SK-N-MC (cell line): ENCODE measurements around the gene MACIR.

ENCODE experiments used
- DNase-seq: peaks from one replicate; pipeline ENCODE4 v3.0.0-alpha.2; 2011; ENCODE audit warnings: low read depth, low spot score
- H3K27ac ChIP-seq: fragments of 200-600 bp; sonication (generic); 2 replicates; pipeline ENCODE4 v1.5.1; 2016; ENCODE audit warnings: mixed run types
- H3K36me3 ChIP-seq: fragments of 200-600 bp; sonication (generic); 2 replicates; pipeline ENCODE4 v1.6.1; 2017; ENCODE audit warnings: antibody characterized with exemption, low read length, mixed read lengths; ENCODE audit not compliant: insufficient read depth
- H3K4me3 ChIP-seq: fragments of 200-600 bp; sonication (generic); 2 replicates; pipeline ENCODE4 v1.5.1; 2016
- H3K9ac ChIP-seq: fragments of 200-600 bp; sonication (generic); 2 replicates; pipeline ENCODE4 v1.8.0; 2017; ENCODE audit warnings: mixed run types, mixed read lengths; ENCODE audit not compliant: insufficient read length
- H3K9me3 ChIP-seq: fragments of 200-600 bp; sonication (generic); 2 replicates; pipeline ENCODE4 v1.6.1; 2017; ENCODE audit warnings: low read depth, mild to moderate bottlenecking, antibody characterized with exemption, low read length, moderate library complexity, mixed read lengths
- EZH2 ChIP-seq: fragments of 200-600 bp; sonication (generic); IDR thresholded peaks from one replicate; pipeline ENCODE4 v1.6.1; 2017; ENCODE audit warnings: antibody characterized with exemption
- FOXP2 ChIP-seq: optimal IDR thresholded peaks from 2 replicates; pipeline ENCODE3; 2011; ENCODE audit warnings: mild to moderate bottlenecking, moderate library complexity; ENCODE audit not compliant: insufficient read depth; ENCODE audit errors: extremely low read length, control extremely low read depth
- POLR2AphosphoS5 ChIP-seq: IDR thresholded peaks from 2 replicates; pipeline ENCODE4 v1.6.1; 2012; ENCODE audit warnings: mild to moderate bottlenecking, low read depth, low read length, borderline replicate concordance

Gene MACIR

DNA sequence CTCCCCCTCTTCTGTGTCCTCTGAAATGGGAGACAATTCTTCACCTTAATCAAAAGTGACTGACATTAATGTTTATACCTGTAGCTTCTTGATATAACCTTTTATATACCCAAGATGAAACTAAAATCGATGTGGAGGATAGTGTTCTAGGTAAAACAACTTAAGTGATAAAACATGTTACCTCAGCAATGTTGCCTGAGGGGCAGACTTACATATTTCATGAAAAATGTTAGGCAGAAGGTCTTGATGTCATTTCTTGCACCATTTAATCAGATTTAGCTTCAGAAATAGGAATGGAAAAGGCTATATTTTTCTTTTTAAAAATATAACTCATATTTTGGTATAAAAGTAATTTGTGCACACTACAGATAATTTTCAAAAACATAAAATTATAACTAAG is 22.7 kb upstream of the MACIR start:
- no peak for DNase-seq

DNA sequence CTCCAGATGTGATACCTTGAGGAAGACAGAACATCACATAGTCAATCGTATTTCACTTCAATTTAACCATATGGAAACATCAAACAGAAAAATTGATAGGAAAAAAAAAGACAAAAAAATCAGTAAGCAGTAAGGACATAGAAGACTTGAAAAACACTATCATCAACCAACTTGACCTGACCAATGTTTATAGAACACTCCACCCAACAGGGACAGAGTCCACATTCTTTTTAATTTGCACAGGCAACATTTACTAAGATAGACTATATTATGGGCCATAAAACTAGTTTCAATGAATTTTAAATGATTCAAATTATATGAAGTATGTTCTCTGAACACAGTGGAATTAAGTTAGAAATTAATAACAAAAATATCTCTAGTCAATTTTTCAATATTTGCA is 20.8 kb upstream of the MACIR start:
- no peak overlapping the region for H3K9ac ChIP-seq
- peaks cover 3% of the 10 kb centered on the region; the same call in 1 of the 2 replicates for H3K9me3 ChIP-seq
- DNase-seq = no peak
- H3K36me3 ChIP-seq = no peaks in the 10 kb centered on the region
- no peak overlapping the region for H3K27ac ChIP-seq
- no peak overlapping the region for H3K4me3 ChIP-seq
- TF ChIP-seq FOXP2 (no peak), EZH2 (no peak), POLR2AphosphoS5 (no peak)

More for the DNA sequence above, 22.7 kb upstream of the MACIR start:
- Histone ChIP-seq H3K4me3 (no peak overlapping the region), H3K27ac (no peak overlapping the region), H3K9ac (no peak overlapping the region), H3K36me3 (no peaks in the 10 kb centered on the region), H3K9me3 (peaks cover 3% of the 10 kb centered on the region; the same call in 1 of the 2 replicates)
- no peak for TF ChIP-seq FOXP2

DNA sequence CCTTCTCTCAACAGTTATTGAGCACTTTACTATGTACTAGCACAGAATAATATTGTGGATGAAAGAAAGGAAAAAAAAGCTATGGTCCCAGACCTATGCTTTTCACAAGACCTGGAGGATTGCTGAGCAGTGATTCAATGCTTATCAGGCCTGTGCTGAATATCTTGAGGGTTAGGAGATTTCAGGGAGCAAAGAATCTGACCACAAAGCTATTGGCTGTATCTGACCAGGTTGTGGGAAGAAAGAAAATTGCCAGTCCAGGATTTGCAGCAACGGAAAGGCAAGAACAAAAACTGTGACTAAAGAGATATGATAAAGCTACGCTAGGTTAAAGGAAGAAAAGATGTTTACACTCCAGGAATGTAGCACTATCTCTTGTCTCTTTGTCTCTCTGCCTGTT is 14.9 kb upstream of the MACIR start:
- H3K9ac ChIP-seq = no peak overlapping the region
- no peaks in the 10 kb centered on the region for H3K36me3 ChIP-seq
- no peak overlapping the region for H3K4me3 ChIP-seq
- H3K9me3 ChIP-seq = peaks cover 3% of the 10 kb centered on the region; the same call in 1 of the 2 replicates
- TF ChIP-seq FOXP2 (no peak), EZH2 (no peak), POLR2AphosphoS5 (no peak)
- H3K27ac ChIP-seq = no peak overlapping the region
- no peak for DNase-seq

DNA sequence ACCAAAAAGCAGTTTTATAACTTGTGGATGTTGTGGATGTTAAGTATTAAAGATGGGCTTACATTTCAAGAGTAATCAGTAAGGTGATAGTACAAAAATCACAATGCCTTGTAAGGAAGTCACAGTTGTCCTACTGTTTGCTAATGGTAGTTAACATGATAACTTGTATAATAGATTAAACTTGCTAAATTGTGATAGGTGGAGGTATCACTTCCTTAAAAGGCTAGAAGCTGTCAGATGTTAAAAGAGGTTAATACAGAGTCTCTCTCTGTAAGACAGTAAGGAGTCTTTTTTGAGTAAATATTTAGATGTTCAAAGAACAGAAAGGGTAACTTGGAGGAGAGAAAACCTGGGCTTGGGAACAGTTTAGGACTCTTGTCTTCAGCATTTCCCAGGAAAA is 14.2 kb upstream of the MACIR start:
- Histone ChIP-seq H3K27ac (no peak overlapping the region), H3K36me3 (no peaks in the 10 kb centered on the region), H3K4me3 (no peak overlapping the region), H3K9me3 (peaks cover 3% of the 10 kb centered on the region; the same call in 1 of the 2 replicates), H3K9ac (no peak overlapping the region)
- TF ChIP-seq POLR2AphosphoS5 = no peak
- no peak for DNase-seq

DNA sequence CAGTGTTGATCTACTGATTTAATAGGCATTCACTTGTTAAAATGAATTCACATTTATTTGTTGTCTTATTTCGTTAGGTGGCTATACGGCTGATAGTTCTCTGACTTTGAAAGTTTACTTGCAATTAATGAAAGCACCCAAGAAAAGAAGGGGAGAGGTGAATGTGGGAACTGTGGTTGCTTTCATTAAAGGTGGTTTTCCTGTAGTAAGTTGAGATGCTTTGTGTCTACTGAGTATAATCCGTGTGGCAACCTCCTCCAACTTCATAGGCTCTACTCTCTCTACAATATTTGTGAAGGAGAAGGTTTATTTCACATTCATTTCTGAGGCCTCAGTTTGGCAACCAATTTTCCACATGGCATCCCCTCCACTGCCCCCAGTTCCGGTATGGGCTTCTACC is 12.8 kb upstream of the MACIR start:
- H3K27ac ChIP-seq = no peak overlapping the region
- TF ChIP-seq FOXP2 = no peak
- no peak for TF ChIP-seq POLR2AphosphoS5
- no peak for TF ChIP-seq EZH2
- no peak overlapping the region for H3K9ac ChIP-seq
- no peak for DNase-seq
- no peaks in the 10 kb centered on the region for H3K9me3 ChIP-seq
- H3K4me3 ChIP-seq = no peak overlapping the region
- H3K36me3 ChIP-seq = no peaks in the 10 kb centered on the region

DNA sequence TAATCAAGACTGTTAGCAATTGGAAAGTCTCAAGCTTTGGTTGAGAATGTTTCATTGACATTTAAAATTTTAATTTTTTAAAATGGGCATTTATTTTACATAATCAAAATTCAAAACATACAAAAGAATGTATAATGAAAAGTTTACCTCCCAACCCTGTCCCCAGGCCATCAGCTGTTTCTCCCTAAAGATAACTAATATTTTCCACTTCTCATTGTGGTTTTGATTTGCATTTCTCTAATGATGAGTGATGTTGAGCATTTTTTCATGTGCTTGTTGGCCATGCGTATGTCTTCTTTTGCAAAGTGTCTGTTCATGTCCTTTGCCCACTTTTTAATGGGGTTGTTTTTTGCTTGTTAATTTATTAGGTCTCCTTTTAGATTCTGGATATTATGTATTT is 11.4 kb upstream of the MACIR start:
- no peaks in the 10 kb centered on the region for H3K36me3 ChIP-seq
- H3K4me3 ChIP-seq = no peak overlapping the region
- TF ChIP-seq POLR2AphosphoS5 (no peak), EZH2 (no peak), FOXP2 (no peak)
- DNase-seq = no peak
- no peaks in the 10 kb centered on the region for H3K9me3 ChIP-seq
- H3K27ac ChIP-seq = no peak overlapping the region
- H3K9ac ChIP-seq = no peak overlapping the region

DNA sequence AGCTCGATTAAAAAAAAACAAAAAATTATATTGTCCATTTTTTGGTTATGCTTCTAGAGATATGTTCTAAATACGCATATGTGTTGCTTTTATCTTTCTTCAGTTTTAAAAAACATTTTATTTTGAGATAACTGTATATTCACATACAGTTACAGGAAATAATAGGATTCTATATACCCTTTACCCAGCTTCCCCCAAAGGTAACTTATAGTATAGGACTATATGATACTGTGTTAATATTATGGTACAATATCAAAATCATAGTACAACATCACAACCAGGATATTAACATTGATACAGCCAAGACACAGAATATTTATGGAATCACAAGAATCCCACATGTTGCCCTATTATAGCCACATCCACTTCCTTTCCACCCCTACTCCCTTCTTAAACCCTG is 9.5 kb upstream of the MACIR start:
- Histone ChIP-seq H3K36me3 (no peaks in the 10 kb centered on the region), H3K27ac (no peak overlapping the region), H3K9ac (no peak overlapping the region), H3K9me3 (no peaks in the 10 kb centered on the region), H3K4me3 (no peak overlapping the region)
- DNase-seq = no peak
- no peak for TF ChIP-seq FOXP2
- TF ChIP-seq EZH2 = no peak
- no peak for TF ChIP-seq POLR2AphosphoS5

DNA sequence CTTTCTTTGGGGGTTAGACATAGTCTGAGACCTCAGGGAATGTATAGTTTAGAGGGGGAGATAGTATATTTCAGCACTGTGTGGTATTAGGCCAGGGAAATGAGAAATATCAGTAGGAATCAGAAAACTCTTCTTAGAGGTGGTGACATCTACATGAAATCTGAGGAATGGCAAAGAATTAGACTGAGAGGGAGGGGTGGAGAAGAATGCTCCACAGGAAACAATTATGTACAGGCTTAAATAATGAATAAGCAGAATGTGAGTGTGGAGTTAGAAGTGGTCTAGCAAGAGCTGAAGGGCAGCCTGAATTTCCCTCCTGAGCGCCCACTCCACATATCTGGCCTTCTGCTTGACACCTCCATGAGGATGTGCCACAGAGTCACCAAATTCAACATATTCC is 3.6 kb upstream of the MACIR start:
- no peak for DNase-seq
- no peak overlapping the region for H3K4me3 ChIP-seq
- no peaks in the 10 kb centered on the region for H3K36me3 ChIP-seq
- TF ChIP-seq FOXP2 (no peak), EZH2 (no peak), POLR2AphosphoS5 (no peak)
- no peak overlapping the region for H3K27ac ChIP-seq
- no peaks in the 10 kb centered on the region for H3K9me3 ChIP-seq
- no peak overlapping the region for H3K9ac ChIP-seq

DNA sequence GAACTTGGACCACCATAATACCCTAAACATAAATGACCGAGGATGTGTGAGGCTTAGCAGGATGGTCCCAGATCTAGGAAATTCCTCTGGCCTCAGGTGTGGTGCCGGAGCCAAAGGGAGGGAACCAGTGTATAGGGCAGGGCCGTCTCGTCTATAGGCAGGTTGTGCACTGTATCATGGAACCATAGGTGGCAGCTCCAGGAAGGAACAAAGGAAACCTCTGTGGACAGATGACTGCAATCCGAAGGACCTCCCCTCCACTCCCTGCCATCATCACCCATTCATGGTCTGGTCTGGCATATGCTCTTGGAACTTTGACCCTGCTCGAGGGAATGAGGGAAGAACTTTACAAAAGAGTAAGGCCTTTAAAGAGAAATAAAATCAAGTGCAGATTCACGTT is 2.9 kb upstream of the MACIR start:
- no peak for TF ChIP-seq FOXP2
- no peak overlapping the region for H3K9ac ChIP-seq
- no peaks in the 10 kb centered on the region for H3K36me3 ChIP-seq
- H3K9me3 ChIP-seq = no peaks in the 10 kb centered on the region
- no peak for DNase-seq
- H3K4me3 ChIP-seq = no peak overlapping the region
- no peak overlapping the region for H3K27ac ChIP-seq

DNA sequence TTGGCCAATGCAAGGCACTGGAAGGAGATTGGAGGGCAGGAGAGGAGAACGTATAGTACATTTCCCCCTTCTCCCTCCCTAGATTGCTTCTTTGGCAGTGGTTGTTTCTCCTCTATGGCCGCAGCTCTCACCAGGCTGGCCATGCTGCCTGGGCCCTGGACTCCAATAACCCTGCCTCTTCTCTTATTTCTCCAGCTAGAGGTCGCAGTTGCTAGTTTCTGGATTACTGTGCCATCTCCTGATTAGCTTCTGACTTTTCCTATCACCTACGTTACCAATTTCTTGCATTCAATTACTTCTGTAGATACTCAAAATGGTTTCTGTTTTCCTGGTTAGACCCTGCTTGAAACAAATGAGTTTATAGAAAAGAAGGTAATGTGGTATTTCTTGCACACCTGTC is 2.4 kb upstream of the MACIR start:
- H3K36me3 ChIP-seq = no peaks in the 10 kb centered on the region
- no peak overlapping the region for H3K27ac ChIP-seq
- H3K4me3 ChIP-seq = no peak overlapping the region
- H3K9me3 ChIP-seq = no peaks in the 10 kb centered on the region
- TF ChIP-seq EZH2 = no peak
- no peak for TF ChIP-seq FOXP2
- no peak for TF ChIP-seq POLR2AphosphoS5
- no peak overlapping the region for H3K9ac ChIP-seq
- no peak for DNase-seq
